Fibroblast of skin of back (primary cell): ENCODE data around the gene RPL6.
A peak's percentile ranks its signal among the peaks of the same experiment; 100 is the strongest.

Source experiments
- DNase-seq: peaks from one replicate; pipeline ENCODE4 v3.0.0-alpha.2; 2013

RPL6 gene

DNA sequence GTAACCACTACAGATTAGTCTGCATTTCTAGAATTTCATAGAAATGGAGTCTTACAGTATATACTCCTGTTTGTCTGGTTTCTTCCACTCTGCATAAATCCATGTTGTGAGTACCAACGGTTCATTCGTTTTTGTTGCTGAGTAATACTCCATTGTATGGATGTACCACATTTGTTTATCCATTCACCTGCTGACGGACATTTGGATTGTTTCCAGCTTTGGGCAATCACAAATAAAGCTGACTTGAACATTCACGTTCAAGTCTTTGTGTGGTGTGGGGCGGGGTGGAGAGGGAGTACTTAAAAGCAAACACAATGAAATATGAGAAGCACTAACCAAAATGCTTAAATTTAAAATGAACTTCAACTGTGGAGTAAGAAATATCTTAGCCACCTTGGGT, 34.3 kb downstream of the RPL6 start:
- DNase-seq: no peak

- DNase-seq: no peak
These were observed 35.2 kb downstream of the RPL6 start for GRCh38 chr12:112374166-112374740.

DNA sequence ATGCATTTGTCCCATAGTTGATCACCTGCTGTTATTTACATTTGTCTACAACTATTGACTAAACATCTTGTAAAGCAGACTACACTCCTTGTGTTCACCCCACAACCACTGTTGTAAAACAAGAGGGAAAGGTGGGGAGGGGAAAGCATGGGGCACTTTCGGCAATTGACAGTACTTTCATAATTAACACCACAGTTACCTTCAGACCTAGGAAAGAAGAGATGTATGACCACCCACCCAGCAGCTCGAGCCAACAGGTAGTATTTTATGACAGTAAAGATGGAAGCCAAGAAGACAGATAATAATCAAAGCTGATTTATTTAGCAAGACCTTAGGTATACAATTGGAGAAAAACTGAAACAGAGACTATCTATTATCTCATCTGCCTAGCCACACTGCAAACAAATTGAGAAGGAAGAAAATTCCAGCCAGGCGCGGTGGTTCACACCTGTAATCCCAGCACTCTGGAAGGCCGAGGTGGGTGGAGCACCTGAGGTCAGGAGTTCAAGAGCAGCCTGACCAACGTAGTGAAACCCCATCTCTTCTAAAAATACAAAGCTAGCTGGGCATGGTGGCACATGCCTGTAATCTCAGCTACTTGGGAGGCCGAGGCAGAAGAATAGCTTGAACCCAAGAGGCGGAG, 38.4 kb downstream of the RPL6 start:
- no peak for DNase-seq

GRCh38 chr12:112370199-112370598, 39.2 kb downstream of the RPL6 start:
- peak; percentile 25 for DNase-seq

DNA sequence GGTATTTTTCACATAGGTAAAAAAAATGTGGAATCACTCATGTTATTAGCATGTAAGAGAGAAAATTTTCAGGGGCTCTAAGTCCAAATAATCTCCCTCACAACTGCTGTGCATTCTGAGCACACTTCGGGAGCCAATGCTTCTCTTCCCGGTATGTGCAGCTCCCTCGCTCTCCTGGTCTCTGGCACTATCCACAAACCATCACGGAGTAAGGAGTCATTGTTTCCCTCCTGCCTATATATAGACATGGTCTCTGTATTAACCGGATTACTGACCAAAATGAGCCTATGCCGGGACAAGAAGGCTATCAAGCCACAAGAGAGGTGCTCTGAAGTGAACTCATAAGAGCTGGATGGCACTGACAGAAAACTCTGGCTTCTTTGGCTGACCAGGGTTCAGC, 40.5 kb downstream of the RPL6 start:
- DNase-seq: no peak

GRCh38 chr12:112367965-112368364, 41.4 kb downstream of the RPL6 start:
- DNase-seq: no peak

GRCh38 chr12:112362310-112362709, 47.1 kb downstream of the RPL6 start:
- no peak for DNase-seq

DNA sequence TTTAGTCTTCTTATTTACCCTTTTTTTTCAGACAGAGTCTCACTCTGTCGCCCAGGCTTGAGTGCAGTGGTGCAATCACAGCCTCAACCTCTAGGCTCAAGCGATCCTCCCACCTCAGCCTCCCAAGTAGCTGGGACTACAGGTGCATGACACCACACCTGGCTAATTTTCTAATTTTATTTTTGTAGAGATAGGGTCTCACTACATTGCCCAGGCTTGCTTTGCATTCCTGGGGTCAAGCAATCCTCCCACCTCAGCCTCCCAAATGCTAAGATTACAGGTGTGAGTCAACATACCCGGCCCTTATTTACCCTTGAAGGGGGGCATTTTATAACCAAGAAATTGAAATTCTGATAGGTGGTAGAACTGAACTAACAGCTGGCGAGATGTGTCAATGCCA, 48.1 kb downstream of the RPL6 start:
- no peak for DNase-seq

GRCh38 chr12:112359290-112359689, 50.1 kb downstream of the RPL6 start:
- no peak for DNase-seq

DNA sequence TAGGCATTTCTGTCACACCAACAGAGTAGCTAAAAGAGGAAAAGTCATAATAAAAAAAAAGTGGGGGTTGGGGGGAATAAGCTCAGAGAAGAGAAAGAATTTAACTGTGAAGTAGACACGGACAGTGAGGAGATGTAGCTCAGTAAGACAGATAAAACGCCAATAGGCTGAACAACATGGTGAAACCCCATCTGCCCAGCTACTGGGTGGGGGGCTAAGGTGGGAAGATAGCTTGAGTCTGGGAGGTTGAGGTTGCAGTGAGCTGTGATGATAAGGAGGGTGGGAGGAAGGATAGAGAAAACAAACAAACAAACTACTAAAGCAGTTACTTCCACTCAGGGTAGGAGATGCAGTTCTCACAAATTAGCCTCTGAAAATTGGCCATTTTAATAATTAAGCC, 52.2 kb downstream of the RPL6 start:
- no peak for DNase-seq
